GM23338 (cell line): ENCODE data around the gene EZR. TPM values are rescaled to one million over a fixed set of nuclear protein-coding genes. Genes with fewer than 3 reads are reported as not detected.

Experiments used
- ATAC-seq: fragments of 200-7000 bp; cut with Tn5 transposase; 3 replicates; pipeline ENCODE4 v1.9.1; 2020
- DNase-seq: peaks from one replicate; pipeline ENCODE4 v3.0.0-alpha.2; 2015; ENCODE audit warnings: low spot score
- H2AFZ ChIP-seq: fragments of 200-600 bp; sonication (generic); 2 replicates; pipeline ENCODE4 v1.8.0; 2016; ENCODE audit warnings: antibody characterized with exemption, mild to moderate bottlenecking, moderate library complexity
- H3F3A ChIP-seq: fragments of 200-600 bp; sonication (generic); replicated peaks from 2 replicates; pipeline ENCODE4 v1.8.0; 2017; ENCODE audit warnings: antibody characterized with exemption, mixed run types, low read depth
- H3K27ac ChIP-seq: fragments of 200-600 bp; sonication (generic); 2 replicates; pipeline ENCODE4 v1.6.1; 2016; ENCODE audit warnings: low read depth
- H3K27me3 ChIP-seq: fragments of 200-600 bp; sonication (generic); 2 replicates; pipeline ENCODE4 v1.8.0; 2016; ENCODE audit warnings: mild to moderate bottlenecking, mixed run types, moderate library complexity; ENCODE audit not compliant: insufficient read depth
- H3K36me3 ChIP-seq: fragments of 200-600 bp; sonication (generic); 2 replicates; pipeline ENCODE4 v1.8.0; 2016; ENCODE audit warnings: mild to moderate bottlenecking; ENCODE audit not compliant: insufficient read depth
- H3K4me1 ChIP-seq: fragments of 200-600 bp; sonication (generic); 2 replicates; pipeline ENCODE4 v1.8.0; 2016; ENCODE audit warnings: mild to moderate bottlenecking, moderate library complexity; ENCODE audit not compliant: insufficient read depth
- H3K4me2 ChIP-seq: fragments of 200-600 bp; sonication (generic); 2 replicates; pipeline ENCODE4 v1.7.1; 2017; ENCODE audit warnings: mixed run types
- H3K4me3 ChIP-seq: fragments of 200-600 bp; sonication (generic); 2 replicates; pipeline ENCODE4 v1.6.1; 2016; ENCODE audit warnings: mixed run types
- H3K79me2 ChIP-seq: fragments of 200-600 bp; sonication (generic); replicated peaks from 2 replicates; pipeline ENCODE4 v1.8.0; 2017; ENCODE audit warnings: mild to moderate bottlenecking; ENCODE audit not compliant: insufficient read depth
- H3K9me2 ChIP-seq: fragments of 200-600 bp; sonication (generic); 2 replicates; pipeline ENCODE4 v1.8.0; 2017; ENCODE audit not compliant: insufficient read depth
- H4K20me1 ChIP-seq: fragments of 200-600 bp; sonication (generic); replicated peaks from 2 replicates; pipeline ENCODE4 v1.8.0; 2017; ENCODE audit warnings: mild to moderate bottlenecking; ENCODE audit not compliant: insufficient read depth
- H3K27ac Mint-ChIP-seq: 2 replicates; pipeline ENCODE4 v1.8.0; 2020; ENCODE audit warnings: inconsistent platforms, mild to moderate bottlenecking, moderate library complexity, mixed read lengths
- H3K27me3 Mint-ChIP-seq: 3 replicates; pipeline ENCODE4 v1.8.0; 2022; ENCODE audit warnings: low read depth, mild to moderate bottlenecking, moderate library complexity, mixed read lengths, inconsistent platforms; ENCODE audit not compliant: insufficient read depth, poor library complexity
- H3K36me3 Mint-ChIP-seq: 3 replicates; pipeline ENCODE4 v1.8.0; 2021; ENCODE audit warnings: low read depth, mild to moderate bottlenecking, inconsistent platforms, moderate library complexity, mixed read lengths
- H3K4me1 Mint-ChIP-seq: 3 replicates; pipeline ENCODE4 v1.8.0; 2020; ENCODE audit warnings: mild to moderate bottlenecking, inconsistent platforms, mixed read lengths
- H3K4me3 Mint-ChIP-seq: 3 replicates; pipeline ENCODE4 v1.8.0; 2021; ENCODE audit warnings: moderate library complexity, mild to moderate bottlenecking, inconsistent platforms, mixed read lengths
- H3K9me3 Mint-ChIP-seq: 3 replicates; pipeline ENCODE4 v1.8.0; 2020; ENCODE audit warnings: moderate library complexity, mild to moderate bottlenecking, inconsistent platforms, mixed read lengths
- CREB1 ChIP-seq: fragments of 250-450 bp; sonication (Bioruptor Pico); IDR thresholded peaks from 2 replicates; pipeline ENCODE4 v1.5.0; 2020; ENCODE audit warnings: low read depth, mild to moderate bottlenecking, moderate library complexity
- ETS1 ChIP-seq: IDR thresholded peaks from 2 replicates; pipeline ENCODE4 v1.6.1; 2016; ENCODE audit warnings: antibody characterized with exemption
- EZH2 ChIP-seq: fragments of 200-600 bp; sonication (generic); IDR thresholded peaks from one replicate; pipeline ENCODE4 v1.8.0; 2017; ENCODE audit warnings: antibody characterized with exemption, mild to moderate bottlenecking, low read depth; ENCODE audit not compliant: unreplicated experiment
- EZH2phosphoT487 ChIP-seq: fragments of 200-600 bp; sonication (generic); IDR thresholded peaks from one replicate; pipeline ENCODE4 v1.8.1; 2018; ENCODE audit warnings: antibody characterized with exemption; ENCODE audit not compliant: unreplicated experiment
- JUNB ChIP-seq: IDR thresholded peaks from one replicate; pipeline ENCODE4 v1.6.1; 2016; ENCODE audit warnings: antibody characterized with exemption; ENCODE audit not compliant: unreplicated experiment
- NANOG ChIP-seq: IDR thresholded peaks from 2 replicates; pipeline ENCODE4 v1.6.1; 2016; ENCODE audit warnings: antibody characterized with exemption, borderline replicate concordance
- POLR2AphosphoS5 ChIP-seq: IDR thresholded peaks from 2 replicates; pipeline ENCODE4 v1.6.1; 2016; ENCODE audit warnings: antibody characterized with exemption, low read depth
- STAT1 ChIP-seq: IDR thresholded peaks from one replicate; pipeline ENCODE4 v1.6.1; 2016; ENCODE audit warnings: antibody characterized with exemption; ENCODE audit not compliant: unreplicated experiment
- ZNF114 ChIP-seq: fragments of 250-450 bp; sonication (Bioruptor Pico); IDR thresholded peaks from 2 replicates; pipeline ENCODE4 v1.5.0; 2020; ENCODE audit warnings: mild to moderate bottlenecking, moderate library complexity
- ZNF331 ChIP-seq: fragments of 250-450 bp; sonication (Bioruptor Pico); IDR thresholded peaks from 2 replicates; pipeline ENCODE4 v1.5.0; 2020; ENCODE audit warnings: low read depth, mild to moderate bottlenecking, moderate library complexity
- polyA plus RNA-seq: library from polyadenylated mRNA; unstranded; fragments of >200 nt; fragmentation: Nextera tagmentation; extraction: Ambion mirVana; gene quantifications from 2 replicates; pipeline ENCODE4 v1.2.1, GENCODE V29; 2016
- total RNA-seq: library from RNA; depleted of rRNA; stranded (reverse); fragments of >200 nt; shearing (Covaris generic); gene quantifications from 2 replicates; pipeline ENCODE4 v1.2.3, GENCODE V29; 2014
- TF ChIP-seq, protein P1 (sequence below): IDR thresholded peaks from one replicate; pipeline ENCODE4 v1.6.1; 2018; ENCODE audit warnings: antibody characterized with exemption; ENCODE audit not compliant: unreplicated experiment

The EZR gene
- total and polyA plus RNA-seq, 2 experiments from 2014 or later: 199 to 208 TPM

GRCh38 chr6:158863646-158864045 lies 44.5 kb upstream of the EZR start (continued):
- TF ChIP-seq, protein P1, sequence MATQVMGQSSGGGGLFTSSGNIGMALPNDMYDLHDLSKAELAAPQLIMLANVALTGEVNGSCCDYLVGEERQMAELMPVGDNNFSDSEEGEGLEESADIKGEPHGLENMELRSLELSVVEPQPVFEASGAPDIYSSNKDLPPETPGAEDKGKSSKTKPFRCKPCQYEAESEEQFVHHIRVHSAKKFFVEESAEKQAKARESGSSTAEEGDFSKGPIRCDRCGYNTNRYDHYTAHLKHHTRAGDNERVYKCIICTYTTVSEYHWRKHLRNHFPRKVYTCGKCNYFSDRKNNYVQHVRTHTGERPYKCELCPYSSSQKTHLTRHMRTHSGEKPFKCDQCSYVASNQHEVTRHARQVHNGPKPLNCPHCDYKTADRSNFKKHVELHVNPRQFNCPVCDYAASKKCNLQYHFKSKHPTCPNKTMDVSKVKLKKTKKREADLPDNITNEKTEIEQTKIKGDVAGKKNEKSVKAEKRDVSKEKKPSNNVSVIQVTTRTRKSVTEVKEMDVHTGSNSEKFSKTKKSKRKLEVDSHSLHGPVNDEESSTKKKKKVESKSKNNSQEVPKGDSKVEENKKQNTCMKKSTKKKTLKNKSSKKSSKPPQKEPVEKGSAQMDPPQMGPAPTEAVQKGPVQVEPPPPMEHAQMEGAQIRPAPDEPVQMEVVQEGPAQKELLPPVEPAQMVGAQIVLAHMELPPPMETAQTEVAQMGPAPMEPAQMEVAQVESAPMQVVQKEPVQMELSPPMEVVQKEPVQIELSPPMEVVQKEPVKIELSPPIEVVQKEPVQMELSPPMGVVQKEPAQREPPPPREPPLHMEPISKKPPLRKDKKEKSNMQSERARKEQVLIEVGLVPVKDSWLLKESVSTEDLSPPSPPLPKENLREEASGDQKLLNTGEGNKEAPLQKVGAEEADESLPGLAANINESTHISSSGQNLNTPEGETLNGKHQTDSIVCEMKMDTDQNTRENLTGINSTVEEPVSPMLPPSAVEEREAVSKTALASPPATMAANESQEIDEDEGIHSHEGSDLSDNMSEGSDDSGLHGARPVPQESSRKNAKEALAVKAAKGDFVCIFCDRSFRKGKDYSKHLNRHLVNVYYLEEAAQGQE: no peak
- TF ChIP-seq EZH2: no peak
- no peak for TF ChIP-seq NANOG
- no peak for TF ChIP-seq ETS1
- no peak for TF ChIP-seq EZH2phosphoT487
- no peak for TF ChIP-seq ZNF331 (CRISPR knock-in tag)
- TF ChIP-seq CREB1 (CRISPR knock-in tag): no peak
- no peak for TF ChIP-seq JUNB
- no peak for TF ChIP-seq ZNF114 (CRISPR knock-in tag)

GRCh38 chr6:158861686-158862381 lies 42.7 kb upstream of the EZR start:
- Mint-ChIP-seq H3K27ac (no peak overlapping the region), H3K4me1 (peaks cover 18% of the 10 kb centered on the region), H3K4me3 (no peak overlapping the region), H3K9me3 (no peaks in the 10 kb centered on the region; the same call in 2 of the 3 replicates), H3K27me3 (peaks cover 4% of the 10 kb centered on the region), H3K36me3 (no peaks in the 10 kb centered on the region)
- no peak for ATAC-seq
- H3K4me3 ChIP-seq: no peak overlapping the region
- H3F3A ChIP-seq: no peaks in the 10 kb centered on the region
- no peaks in the 10 kb centered on the region for H3K27me3 ChIP-seq
- no peaks in the 10 kb centered on the region for H3K79me2 ChIP-seq
- no peak overlapping the region for H3K27ac ChIP-seq
- H3K36me3 ChIP-seq: no peaks in the 10 kb centered on the region
- peaks cover 16% of the 10 kb centered on the region for H3K4me1 ChIP-seq
- no peaks in the 10 kb centered on the region for H4K20me1 ChIP-seq
- H3K9me2 ChIP-seq: no peaks in the 10 kb centered on the region
- no peak for DNase-seq
- H2AFZ ChIP-seq: peak overlapping the region; percentile 52; the same call in 1 of the 2 replicates
- TF ChIP-seq ZNF331 (CRISPR knock-in tag): no peak
- TF ChIP-seq ETS1: no peak
- no peak for TF ChIP-seq CREB1 (CRISPR knock-in tag)
- TF ChIP-seq EZH2phosphoT487: no peak
- TF ChIP-seq STAT1: no peak
- TF ChIP-seq, protein P1: no peak
- no peak for TF ChIP-seq ZNF114 (CRISPR knock-in tag)
- TF ChIP-seq JUNB: no peak
- no peak for TF ChIP-seq POLR2AphosphoS5
- H3K4me2 ChIP-seq: no peak overlapping the region
